GM18507 (cell line): Measurements from ENCODE around the gene CFP.

Experiments
- DNase-seq: peaks from one replicate; pipeline ENCODE4 v3.0.0; 2011; ENCODE audit warnings: low read depth; ENCODE audit not compliant: insufficient read length; ENCODE audit errors: extremely low spot score
- FAIRE-seq: peaks from 2 replicates; lab custom pipeline; 2011; peaks lifted over from hg19 to GRCh38; lab: Jason Lieb, UNC

CFP gene

GRCh38 chrX:47578692-47579091, 51.0 kb downstream of the CFP start:
- no peak for FAIRE-seq

GRCh38 chrX:47577901-47578300, 51.8 kb downstream of the CFP start:
- FAIRE-seq (no peak), DNase-seq (no peak)

More at GRCh38 chrX:47578692-47579091, 51.0 kb downstream of the CFP start:
- DNase-seq, result no peak

- FAIRE-seq (no peak), DNase-seq (no peak)
These were observed 52.3 kb downstream of the CFP start for GRCh38 chrX:47577424-47577823.

DNA sequence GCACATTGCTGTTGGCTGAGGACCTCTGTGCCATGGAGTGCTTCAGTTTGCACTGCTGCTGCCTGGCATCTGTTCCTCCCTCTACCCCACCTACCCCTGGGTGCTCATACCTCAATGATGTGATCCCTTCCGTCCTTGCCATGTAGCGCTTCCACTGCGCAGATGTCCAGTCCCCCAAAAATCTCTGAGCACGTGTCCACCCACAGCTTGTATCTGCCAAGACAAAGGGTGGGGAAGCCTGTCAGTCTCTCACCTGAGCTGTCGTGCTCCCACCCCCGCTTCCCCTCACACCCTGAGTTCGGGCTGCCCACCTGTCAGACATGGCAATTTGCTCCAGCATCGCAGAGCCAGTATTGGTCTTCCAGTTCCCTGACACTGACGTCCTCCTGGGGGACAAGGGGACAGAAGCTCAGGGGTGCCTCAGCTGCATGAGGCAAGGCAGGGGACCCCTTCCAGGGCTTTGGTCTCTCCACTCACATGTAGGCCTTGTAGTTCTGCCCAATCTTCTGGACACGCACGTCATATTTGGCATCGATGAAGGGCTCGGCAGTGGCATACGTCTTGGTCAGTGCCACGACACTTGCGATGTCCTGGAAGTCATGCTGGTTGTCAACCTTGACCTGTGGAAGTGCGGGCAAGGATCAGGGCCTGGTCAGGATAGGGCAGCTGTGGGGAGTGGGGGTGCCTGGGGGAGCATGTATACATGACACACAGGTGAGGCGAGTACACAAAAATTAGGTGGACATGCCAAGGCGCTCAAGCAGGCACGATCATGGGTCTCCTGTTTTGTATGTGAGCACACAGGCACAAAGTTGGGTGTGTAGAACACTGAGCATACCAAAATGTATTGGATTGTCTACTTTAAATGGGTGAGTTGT, 53.5 kb downstream of the CFP start:
- FAIRE-seq (no peak), DNase-seq (no peak)

DNA sequence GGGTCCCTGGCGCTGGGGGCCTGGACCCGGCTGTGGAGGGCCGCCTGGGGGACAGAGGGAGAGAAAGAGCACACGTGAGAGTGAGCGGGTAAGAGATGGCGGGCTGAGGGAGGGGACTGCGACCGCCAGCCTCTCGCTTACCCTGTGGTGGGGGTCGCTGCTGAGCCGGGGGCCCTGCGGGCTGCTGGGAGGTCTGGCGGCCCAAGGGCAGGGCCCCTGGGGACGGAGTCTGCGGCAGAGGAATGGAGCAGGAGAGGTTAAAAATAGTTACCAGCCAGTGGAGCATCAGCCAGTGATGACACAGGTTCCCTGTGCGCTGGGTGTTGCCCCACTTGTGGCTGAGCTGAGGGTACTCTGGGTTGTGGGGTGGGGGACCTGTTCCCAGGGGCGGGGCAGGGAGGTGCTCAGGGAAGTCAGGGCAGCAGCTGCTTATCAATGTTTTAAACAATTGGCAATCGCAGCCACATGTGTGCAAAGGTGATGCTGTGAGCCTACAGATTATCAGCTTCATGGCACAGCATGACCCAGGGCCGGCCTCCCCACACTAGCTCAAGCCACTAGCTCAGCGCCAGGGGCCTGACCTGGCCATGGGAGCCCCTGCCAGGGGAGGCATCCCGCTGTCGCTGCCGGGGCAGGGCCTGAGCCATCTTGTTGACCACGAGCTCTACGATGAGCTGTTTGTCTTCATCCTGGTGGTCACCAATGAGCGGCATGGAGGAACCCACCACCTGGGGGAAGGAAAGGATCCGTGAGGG, 55.0 kb downstream of the CFP start:
- DNase-seq, result no peak
- no peak for FAIRE-seq

DNA sequence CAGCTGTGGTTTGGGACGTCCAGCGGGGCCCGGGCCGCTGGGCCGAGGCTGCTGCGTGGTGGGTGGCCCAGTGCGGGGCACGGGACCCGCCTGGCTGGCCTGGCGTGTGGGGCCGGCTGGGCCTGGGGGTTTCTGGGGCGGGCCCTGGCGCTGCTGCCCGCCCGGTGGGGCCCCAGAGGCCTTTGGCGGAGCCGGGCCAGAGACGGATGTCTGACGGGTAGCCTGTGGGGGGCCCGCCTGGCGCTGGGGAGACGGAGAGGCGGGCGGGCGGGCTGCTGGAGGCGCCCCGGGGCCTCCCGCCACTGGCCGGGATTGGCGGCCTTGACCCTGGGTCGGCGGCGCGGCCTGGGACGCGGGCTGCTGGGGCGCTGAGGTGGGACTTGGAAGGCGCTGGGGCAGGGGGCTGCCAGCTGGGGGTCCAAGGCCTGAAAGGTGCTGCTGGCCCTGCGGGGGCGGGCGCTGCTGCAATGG, 55.6 kb downstream of the CFP start:
- FAIRE-seq (no peak), DNase-seq (no peak)

DNA sequence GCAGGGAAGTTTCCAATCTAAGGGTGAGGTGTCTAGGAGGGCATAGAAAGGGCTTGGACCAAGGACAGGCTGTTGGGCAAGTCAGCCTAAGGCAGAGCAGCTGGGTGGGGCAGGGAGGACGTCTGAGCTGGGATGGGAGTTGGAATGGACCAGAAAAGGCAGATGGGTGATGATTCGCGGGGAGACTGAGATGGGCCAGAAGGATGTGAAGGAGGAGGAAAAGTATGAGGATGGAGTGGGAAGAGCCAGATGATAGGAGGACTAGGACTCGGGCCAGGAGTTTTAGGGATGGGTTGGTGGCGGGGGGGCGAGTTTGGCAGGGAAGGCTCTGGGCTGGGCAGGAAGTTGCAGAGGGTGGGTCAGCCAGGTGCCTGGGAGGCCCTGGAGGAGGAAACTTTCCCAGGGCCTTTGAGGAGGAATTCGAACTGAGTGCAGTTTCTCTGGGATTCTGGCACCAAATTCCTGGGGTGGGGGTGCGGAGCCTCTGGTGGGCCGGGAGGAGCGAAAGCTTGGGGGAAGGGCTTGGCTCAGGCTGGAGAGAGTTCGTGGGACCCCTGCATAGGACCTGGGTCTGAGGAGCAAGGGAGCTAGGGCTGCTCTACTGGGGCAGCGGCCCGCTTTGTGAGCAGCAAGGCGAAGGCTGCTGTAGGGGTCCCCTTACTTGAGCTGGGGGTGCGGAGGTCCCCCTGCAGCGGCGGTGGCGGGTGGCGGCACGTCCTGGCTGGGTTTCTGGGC, 56.2 kb downstream of the CFP start:
- FAIRE-seq, result no peak
- no peak for DNase-seq
